ENCODE results near the gene LRGUK. TPM values are rescaled to one million over a fixed set of nuclear protein-coding genes. Genes with fewer than 3 reads are reported as not detected.

LRGUK gene
- total RNA-seq, 1 experiment from 2014 or later, result 1.0 TPM

DNA sequence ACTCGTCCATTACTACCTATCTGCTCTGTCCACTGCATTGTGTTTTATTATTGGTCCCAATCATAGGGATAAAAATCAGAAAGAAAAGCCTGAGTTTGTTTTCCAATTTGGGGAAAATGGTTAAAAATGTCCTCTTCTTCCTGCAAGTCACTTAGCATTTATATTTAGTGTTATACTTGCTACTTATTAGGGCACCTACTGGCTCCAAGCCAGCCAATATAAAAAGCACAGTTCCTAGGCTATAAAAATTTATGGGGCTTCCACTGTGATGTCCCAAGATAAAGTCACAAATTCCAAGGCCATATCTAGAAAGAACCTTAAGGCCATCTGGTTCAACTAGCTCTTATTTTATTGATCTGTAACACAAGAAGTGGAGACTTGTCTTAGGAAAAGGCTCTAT lies 186.4 kb downstream of the LRGUK start:
- CTCF ChIA-PET, result interaction anchor here (0.6 kb wide), 1 partner anchor 44 kb away, joined by 3 read pairs; no protein-coding TSS in a partner anchor
- intact Hi-C loops (cut with micrococcal nuclease), result no loop called here
- peaks cover 19% of the 10 kb centered on the region for H3K79me2 ChIP-seq (ENCODE audit: low read length)

More for the DNA sequence above, 186.4 kb downstream of the LRGUK start:
- no peak for DNase-seq
- no peaks in the 10 kb centered on the region for H3F3A ChIP-seq (ENCODE audit: low read length, unreplicated experiment)
- no peak overlapping the region for H3K4me2 ChIP-seq (ENCODE audit: low read length)
- no peak overlapping the region for H3K9ac ChIP-seq (ENCODE audit: low read length)
- POLR2A ChIA-PET (ENCODE audit: unreplicated experiment), result interaction anchor here (0.6 kb wide), 1 partner anchor 1051 kb away, joined by 5 read pairs; no protein-coding TSS in a partner anchor
- no peak overlapping the region for H3K4me3 ChIP-seq (ENCODE audit: low read length)
- ATAC-seq, result no peak
- H4K20me1 ChIP-seq (ENCODE audit: low read length), result no peaks in the 10 kb centered on the region
- TF ChIP-seq EZH2phosphoT487 (IDR thresholded peaks at IDR 0.05; ENCODE audit: borderline replicate concordance, low read length) (no peak), EZH2 (IDR thresholded peaks at IDR 0.05; ENCODE audit: low read length, unreplicated experiment) (no peak)
- TF ChIP-seq, protein P1, sequence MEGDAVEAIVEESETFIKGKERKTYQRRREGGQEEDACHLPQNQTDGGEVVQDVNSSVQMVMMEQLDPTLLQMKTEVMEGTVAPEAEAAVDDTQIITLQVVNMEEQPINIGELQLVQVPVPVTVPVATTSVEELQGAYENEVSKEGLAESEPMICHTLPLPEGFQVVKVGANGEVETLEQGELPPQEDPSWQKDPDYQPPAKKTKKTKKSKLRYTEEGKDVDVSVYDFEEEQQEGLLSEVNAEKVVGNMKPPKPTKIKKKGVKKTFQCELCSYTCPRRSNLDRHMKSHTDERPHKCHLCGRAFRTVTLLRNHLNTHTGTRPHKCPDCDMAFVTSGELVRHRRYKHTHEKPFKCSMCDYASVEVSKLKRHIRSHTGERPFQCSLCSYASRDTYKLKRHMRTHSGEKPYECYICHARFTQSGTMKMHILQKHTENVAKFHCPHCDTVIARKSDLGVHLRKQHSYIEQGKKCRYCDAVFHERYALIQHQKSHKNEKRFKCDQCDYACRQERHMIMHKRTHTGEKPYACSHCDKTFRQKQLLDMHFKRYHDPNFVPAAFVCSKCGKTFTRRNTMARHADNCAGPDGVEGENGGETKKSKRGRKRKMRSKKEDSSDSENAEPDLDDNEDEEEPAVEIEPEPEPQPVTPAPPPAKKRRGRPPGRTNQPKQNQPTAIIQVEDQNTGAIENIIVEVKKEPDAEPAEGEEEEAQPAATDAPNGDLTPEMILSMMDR (conservative IDR thresholded peaks at IDR 0.05; ENCODE audit: low read depth, low read length), result no peak
- no peaks in the 10 kb centered on the region for H3K27me3 ChIP-seq (ENCODE audit: low read length)
- H3K4me1 ChIP-seq (ENCODE audit: insufficient read depth, low read length), result peaks cover 13% of the 10 kb centered on the region
- no TSS peak for BruUV-seq (replicated peaks)
- H3K9me3 ChIP-seq (ENCODE audit: low read length), result no peaks in the 10 kb centered on the region
- H3K36me3 ChIP-seq (ENCODE audit: low read depth, low read length), result peaks cover 3% of the 10 kb centered on the region; the same call in 1 of the 2 replicates
- no peak overlapping the region for H2AFZ ChIP-seq (ENCODE audit: low read length)
- H3K27ac ChIP-seq (ENCODE audit: low read length), result no peak overlapping the region
- H3K9me2 ChIP-seq (replicated peaks; ENCODE audit: low read length), result no peaks in the 10 kb centered on the region

Other genes starting within 250 kb of the LRGUK start
- gene SLC35B4, start 189.6 kb downstream of the LRGUK start, total RNA-seq (2014; rRNA removed), result 34.2 and 45.0 TPM in 2 replicates